Cardiac fibroblast (primary cell): Measurements from ENCODE around the gene KRT75.

Experiments used
- DNase-seq, 2 donors: peaks; one replicate each; pipeline versions ENCODE4 v3.0.0 to v3.0.0-alpha.2; 2010; ENCODE audit warnings: low read depth in 2 of 2
- H3K4me3 ChIP-seq, 2 donors: replicated peaks in 1 of 2; 1 replicate in 1 of 2; 2 replicates in 1 of 2; pipeline ENCODE4 v1.5.1; 2011; ENCODE audit warnings: low read depth in 2 of 2, low read length in 2 of 2, mild to moderate bottlenecking in 2 of 2, moderate library complexity in 1 of 2
- CTCF ChIP-seq: IDR thresholded peaks from one replicate; pipeline ENCODE4 v1.5.1; 2011; ENCODE audit warnings: low read depth, mild to moderate bottlenecking, low read length, inconsistent platforms

KRT75 gene

GRCh38 chr12:52418576-52419110, 15.5 kb downstream of the KRT75 start:
- no peak for DNase-seq
- TF ChIP-seq CTCF: no peak

GRCh38 chr12:52417740-52418139, 16.4 kb downstream of the KRT75 start:
- no peak overlapping the region for H3K4me3 ChIP-seq
- no peak for TF ChIP-seq CTCF

More at GRCh38 chr12:52418576-52419110, 15.5 kb downstream of the KRT75 start:
- H3K4me3 ChIP-seq: no peak overlapping the region

GRCh38 chr12:52416795-52417194, 17.4 kb downstream of the KRT75 start:
- no peak for TF ChIP-seq CTCF
- DNase-seq: no peak

More at GRCh38 chr12:52417740-52418139, 16.4 kb downstream of the KRT75 start:
- DNase-seq: no peak

GRCh38 chr12:52415870-52416750, 18.1 kb downstream of the KRT75 start:
- DNase-seq: peak; percentile 92 to 96
- no peak for TF ChIP-seq CTCF
- no peak overlapping the region for H3K4me3 ChIP-seq

More at GRCh38 chr12:52416795-52417194, 17.4 kb downstream of the KRT75 start:
- no peak overlapping the region for H3K4me3 ChIP-seq

- H3K4me3 ChIP-seq: no peak overlapping the region
- DNase-seq: no peak
- TF ChIP-seq CTCF: no peak
Measured at GRCh38 chr12:52414936-52415335, 19.2 kb downstream of the KRT75 start.

GRCh38 chr12:52413782-52414345, 20.3 kb downstream of the KRT75 start:
- no peak for TF ChIP-seq CTCF
- DNase-seq: no peak

More at GRCh38 chr12:52413782-52414345, 20.3 kb downstream of the KRT75 start:
- H3K4me3 ChIP-seq: no peak overlapping the region
